ENCODE measurements around the gene SLC10A7.

GRCh38 chr4:146428298-146428697 is 93.4 kb downstream of the SLC10A7 start:
- no peak for TF ChIP-seq CTCF (IDR thresholded peaks at IDR 0.05)
- no peak for TF ChIP-seq EP300 (IDR thresholded peaks at IDR 0.05)
- TF ChIP-seq POLR2A (IDR thresholded peaks at IDR 0.05): no peak
